T-helper 2 cell (primary cell): ENCODE results near the gene ADGRB3.

Experiments used
- DNase-seq, 5 experiments: peaks; one replicate each; pipeline versions ENCODE4 v3.0.0 to v3.0.0-alpha.2; 2012 to 2022

Gene ADGRB3

DNA sequence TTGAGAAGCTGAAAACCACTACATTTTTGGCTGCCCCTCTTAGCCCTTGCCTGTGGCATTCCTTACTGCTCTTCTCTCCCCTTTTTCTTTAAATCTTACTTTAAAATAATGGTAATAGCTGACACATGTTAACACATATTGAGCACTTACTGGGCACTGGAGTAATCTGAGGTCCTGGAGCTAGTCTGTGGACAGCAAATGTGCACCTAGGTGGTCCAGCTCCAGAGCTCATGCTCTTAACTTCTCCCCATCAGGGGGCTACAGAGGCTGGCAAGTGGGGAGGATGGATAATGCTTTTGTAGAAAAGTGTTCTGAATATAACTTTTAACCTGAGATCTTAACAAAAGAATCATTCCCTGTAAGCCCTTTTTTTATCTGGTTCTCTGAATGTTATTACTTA lies 74.8 kb downstream of the ADGRB3 start:
- DNase-seq = no peak

DNA sequence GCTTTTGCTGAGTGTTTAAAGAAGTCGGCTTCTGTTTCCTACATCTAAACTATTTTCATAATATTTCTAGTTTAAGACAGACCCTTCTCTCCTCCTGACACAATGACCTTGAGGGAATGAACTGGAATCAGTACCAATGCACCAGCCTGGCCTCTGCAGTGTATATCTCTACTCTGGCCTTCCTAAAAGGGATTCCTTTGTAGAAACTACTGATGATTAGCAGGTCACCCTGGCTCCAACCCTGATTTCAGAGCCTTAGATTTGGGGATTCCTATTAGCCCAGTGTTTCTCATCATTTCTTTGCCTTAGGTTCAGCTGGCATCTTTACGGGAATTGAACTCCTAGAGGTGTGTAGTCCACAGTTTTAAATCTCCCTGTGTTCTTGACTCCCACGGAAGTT lies 75.4 kb downstream of the ADGRB3 start:
- DNase-seq = no peak

DNA sequence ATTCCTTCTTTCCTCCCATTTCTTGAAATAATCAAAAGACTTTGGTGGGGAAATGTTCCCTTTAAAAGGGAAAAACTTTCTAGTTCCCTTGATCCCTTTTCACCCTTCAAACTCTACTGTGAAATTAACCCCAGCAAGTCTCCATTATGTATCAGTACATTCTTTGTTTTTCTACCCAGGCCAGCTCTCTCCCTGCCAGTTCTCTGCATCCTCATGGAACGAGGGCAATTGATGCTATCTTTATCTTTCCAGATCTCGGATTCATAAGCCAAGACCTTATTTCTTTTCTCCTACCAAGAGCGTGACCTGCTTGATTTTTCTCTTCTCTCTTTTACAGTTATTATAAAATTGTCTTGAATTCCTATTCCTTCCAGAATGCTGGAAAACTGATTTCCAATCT lies 75.8 kb downstream of the ADGRB3 start:
- DNase-seq = no peak

DNA sequence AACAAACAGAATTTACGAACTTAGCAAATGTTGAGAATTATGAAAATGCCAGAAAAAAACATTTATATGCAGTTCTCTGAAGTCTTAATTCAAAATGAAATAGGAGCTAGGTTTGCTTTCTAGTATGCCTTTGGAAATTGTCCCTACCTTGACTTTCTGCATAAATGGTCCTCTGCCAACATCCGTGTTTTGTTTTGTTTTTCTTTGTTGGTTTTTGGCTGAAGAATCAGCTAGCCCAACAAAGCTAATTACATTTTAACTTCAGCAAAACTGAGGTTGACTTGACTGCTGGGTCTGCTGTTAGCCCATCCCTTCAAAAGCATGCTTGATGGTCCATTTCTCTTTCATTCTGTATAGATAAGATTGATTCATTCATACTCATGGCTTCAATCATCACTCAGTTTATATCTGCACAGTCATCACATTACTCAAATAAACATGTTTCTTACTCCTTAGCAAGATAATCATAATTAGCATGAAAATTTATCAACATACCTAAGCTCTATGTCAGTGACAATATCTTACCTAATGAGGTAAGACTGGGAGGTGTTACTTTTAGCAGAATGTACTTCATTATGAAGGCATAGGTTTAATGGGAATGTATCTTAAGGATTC lies 76.4 kb downstream of the ADGRB3 start:
- DNase-seq = no peak

DNA sequence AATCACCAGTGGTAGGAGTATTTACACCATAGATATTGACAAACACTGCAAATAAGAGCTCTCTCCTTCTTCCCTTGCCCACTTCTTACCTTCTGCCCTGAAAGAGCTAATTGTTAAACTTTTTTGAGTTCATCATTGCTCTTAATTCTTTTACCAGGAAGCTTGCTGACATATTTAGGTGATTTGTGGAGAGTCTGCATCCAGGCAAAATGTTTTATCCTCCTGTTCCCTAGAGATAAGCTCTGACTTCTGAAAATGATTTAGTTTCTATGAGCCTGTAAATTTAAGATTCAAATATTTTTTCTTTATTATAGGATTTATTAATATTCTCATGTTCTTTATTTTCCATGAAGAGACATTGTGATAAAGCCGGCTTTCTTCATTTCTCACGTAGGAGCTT lies 81.5 kb downstream of the ADGRB3 start:
- DNase-seq = no peak

DNA sequence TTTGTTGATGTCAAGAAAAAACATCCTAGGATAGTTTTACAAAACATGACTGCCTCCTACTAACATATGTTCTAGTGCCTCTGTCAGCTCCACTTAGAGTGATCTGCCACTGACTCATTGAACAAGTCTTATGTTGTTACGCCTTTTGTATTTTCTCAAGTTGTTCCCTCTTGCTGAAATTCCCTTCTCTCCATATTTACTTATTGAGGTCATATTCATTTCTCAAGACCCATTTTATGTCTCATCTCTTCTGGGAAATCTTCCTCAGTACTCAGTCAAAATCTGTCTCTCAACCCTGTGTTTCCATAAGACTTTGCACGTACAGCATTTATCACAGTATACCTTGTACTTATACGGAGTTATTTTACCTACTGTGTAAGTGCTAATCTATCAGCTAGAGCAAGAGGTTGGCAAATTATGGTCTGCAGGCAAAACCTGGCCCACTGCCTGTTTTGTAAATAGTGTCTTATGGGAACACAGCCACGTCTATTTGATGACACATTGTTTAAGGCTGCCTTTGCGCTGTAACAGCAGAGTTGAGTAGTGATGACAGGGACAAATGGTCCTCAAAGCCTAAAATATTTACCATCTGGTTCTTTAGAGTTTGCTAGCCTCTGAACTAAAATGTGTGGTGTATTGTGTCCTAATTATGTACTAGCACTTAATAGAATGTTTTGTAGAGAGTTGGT lies 83.4 kb downstream of the ADGRB3 start:
- no peak for DNase-seq

DNA sequence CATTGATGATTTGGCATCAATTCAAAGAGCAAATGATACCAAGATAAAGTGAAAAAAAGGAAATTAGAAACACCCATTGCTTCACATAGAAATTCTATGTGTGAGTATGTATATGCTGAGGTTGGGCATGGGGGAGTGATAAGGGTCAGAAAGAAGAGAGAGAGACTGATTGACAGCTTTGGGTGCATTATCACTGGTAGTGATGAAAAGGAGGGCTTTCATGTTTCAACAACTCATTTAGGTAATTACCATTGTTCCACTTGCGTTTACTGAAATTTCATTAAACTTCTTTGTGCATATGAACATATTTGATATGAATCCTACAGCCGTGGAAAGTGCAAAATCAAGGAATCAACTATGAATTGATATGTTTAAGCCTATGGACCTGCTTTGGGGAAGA lies 84.7 kb downstream of the ADGRB3 start:
- DNase-seq = no peak

DNA sequence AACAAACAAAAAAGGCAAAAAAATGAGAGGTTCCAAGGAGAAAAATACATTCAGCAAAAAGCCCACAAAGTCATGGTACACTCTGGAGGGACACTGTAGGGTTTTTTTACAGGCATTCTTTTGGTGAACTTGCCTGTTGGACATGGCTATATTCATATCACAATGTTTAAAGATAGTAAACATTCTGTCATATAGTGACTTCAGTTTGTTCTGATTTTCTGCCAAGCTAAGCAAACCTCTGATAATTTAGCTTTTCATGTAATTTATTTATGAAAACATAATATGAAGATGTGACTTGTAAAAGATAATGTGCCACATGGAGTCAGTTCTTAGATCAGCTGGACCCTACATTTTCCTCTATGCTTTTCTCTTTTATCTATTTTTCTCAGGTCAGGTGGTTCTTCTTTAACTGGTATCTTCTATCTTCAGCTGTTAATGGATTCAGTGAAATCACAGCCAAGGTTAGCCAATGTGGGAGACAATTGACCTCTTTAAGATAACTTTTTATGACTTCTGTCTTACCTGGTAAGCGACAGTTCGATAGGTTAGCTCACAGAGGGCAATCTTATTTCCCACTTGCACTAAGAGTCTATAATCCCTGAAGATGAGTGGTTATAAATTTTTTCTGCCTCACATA lies 87.9 kb downstream of the ADGRB3 start:
- DNase-seq = no peak

DNA sequence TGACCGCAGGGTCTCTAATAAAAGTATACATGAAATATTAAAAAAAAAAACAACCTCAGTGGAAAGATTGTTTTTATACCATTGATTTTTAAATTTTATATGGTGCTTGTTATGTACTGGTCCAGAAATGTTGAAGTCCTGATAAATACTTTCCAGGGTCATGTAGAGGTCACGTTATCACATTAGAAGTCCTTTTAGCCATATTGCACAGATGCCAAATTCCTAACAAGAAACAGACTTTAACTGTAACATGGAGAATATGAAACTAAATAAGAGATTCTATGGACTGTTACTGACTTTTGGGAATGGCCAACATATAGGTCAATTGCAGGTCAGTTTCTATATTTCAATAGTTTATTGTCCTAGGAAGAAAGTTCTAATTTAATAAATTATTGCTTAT lies 89.0 kb downstream of the ADGRB3 start:
- DNase-seq = no peak

DNA sequence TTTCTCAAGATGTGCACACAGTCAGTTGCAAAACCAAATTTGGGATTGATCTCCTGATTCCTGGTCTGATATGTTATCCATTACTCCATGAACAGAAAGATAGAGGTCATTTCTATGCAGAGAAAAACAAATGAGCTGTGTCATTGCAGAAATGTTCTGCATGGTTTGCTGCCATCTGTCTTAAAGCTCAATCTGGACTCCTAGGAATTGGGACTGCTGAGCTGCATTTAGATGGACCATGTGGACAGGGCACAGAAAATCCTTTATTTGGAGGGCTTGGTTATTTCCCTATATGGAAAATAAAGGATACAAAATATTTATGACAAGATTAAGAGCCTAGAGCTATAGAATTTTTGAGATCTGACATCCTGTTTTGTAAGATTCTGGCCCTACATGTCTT lies 91.3 kb downstream of the ADGRB3 start:
- no peak for DNase-seq

DNA sequence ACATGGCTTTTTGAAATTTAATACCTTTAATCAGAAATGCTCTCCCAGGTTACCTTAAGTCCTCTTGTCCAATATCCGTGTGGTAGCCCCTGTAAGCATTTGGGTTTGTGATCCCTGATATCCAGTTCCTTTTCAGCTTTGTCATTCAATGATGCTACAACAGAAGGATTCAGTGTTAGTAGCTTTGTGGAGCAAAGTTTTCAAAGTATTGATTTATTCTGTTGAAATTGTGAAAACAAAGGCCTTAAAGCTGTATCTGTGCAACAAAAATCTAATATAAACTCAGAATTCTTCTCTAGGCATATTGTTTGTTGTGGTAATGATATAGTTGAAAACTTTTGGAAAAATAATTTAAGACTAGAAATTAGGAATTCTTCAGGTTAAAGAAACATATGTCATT lies 91.9 kb downstream of the ADGRB3 start:
- DNase-seq = no peak

DNA sequence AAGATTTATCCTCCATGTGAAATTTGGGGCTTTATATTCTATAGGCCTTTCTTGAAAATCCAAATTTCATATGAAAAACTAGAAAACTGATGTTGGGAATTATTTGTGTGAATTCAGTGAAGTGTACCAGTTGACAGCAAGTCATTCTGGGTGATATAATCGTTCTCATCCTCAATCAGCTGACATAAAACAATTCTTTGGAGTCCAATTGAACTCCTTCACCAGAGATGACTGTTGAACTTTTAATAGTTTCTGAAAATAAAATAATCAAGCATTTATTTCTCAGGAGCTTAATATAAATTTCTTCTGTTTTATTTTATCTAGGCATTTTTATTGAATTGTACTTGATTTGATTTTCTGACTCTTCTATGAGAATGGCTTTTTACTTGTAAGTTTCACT lies 92.6 kb downstream of the ADGRB3 start:
- no peak for DNase-seq

DNA sequence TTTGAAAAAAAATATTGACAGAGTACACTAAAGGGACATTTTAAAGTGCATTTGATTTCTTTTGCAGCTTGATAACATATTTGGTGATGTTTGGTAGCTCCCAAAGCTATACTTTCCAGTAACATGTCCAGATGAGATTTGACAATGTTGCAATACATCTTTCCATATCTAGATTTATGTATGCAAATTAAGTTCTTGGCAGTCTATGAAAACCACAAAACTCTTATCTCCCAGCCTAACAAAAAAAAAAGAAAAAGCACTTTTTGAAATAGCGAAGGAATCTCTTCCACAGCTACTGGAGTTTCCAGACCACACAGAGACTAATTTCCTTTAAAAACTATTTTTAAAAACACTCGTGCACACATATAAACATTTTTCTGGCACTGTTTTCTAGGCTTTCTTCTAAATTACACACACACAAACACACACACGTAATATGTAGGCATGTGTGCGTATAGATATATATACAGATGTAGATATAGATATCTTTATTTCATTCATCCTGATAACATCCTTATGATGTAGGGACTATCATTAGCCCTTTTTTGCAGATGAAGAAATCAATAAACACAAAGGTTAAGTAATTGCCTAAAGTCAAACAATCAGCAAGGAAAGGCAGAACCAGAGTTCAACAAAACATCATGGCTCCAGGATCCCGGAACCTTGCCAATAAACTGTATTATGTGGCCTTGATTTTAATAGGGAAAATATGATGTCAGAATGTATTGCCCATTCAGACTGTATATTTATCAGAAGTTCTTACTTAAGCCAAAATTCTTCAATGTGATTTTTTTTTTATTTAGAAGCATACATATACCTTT lies 93.3 kb downstream of the ADGRB3 start:
- no peak for DNase-seq

DNA sequence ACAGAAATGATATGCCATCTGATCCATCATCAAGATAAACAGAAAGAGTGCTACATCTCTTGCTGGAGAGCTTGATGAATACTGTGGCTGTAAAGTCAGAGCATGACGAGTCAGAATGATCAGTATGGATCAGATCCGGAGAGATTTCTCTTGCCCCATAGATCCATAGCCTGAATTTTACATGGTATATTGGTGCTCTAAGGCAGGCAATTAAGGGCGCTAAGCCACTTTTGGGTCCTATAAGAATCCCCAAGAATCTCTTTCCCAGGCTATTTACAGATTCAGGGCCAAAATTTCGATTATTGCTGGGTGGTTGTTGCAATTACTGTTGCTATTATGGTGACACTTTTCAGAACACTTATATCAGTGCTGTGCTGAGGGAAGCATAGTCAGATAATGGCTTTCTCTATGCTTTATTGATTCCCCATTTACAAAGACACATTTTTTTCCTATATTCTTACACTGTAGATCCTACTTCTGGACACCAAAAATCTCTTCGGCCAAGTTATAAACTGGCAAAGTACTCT lies 94.4 kb downstream of the ADGRB3 start:
- no peak for DNase-seq

DNA sequence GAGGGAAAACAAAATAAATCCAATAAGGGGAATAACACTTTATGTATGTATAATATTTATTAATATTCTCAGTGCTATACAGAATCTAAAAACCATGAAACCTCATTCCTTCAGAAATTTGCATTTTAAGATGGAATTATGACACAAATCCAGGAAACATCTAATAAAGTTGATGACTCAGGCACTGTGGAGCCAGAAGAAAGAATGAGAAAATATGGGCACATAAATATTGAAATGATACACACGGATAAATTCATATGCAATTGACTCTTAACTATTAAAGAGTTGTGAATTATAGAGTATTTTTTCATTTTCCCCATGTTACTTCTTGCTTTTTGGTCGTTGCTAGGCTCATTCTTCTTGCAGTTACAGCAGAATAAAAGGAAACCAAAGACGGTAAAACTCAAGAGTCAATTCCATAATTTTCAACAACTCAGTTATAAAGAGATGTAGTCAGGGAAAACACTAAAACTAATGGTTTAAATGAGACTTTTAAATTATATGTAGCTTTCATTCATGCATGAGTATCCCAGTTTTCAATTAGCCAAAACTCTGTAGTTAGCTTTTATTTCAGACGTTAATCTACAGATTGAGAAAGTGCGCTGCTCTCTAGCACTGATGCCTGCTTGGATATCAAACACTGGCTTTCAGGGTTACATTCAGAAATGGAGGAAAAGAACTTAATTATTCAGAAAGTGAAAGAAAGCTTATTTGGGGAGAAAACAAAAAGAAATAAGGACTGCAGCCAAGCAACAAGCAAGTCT lies 95.4 kb downstream of the ADGRB3 start:
- DNase-seq = no peak

DNA sequence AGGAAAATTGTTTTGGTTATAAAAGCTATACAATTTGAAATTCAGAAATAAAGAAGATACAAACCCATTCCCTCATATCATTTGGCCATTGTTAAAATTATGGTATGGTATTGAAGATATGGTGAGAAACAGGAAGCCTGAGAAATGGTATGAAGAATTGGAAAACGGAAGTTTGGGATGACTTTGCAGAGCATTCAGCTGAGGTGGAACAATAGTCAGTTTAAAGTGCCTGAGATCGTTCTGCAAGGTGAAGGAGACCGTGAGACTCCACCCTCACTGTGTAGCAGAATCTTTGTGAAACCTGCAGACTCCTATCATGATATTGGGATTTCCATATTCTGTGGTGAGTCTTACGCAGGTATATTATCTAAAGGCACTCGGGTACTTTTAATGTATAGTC lies 97.3 kb downstream of the ADGRB3 start:
- no peak for DNase-seq

DNA sequence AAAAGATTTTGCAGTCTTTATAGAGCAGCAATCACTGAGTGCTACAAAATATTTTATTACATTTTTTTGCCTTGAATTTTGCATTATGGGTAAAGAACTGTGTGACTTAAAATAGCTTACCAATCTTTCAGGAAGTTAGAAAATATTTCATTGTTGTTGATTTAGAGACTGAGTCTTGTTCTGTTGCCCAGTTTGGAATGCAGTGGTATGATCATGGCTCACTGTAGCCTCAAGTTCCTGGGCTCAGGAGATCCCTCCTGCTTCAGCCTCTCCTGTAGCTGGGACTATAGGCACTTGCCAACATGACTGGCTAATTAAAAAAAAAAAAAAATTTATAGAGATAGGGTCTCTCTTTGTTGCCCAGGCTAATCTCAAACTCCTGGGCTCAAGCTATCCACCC lies 100.8 kb downstream of the ADGRB3 start:
- DNase-seq = no peak

DNA sequence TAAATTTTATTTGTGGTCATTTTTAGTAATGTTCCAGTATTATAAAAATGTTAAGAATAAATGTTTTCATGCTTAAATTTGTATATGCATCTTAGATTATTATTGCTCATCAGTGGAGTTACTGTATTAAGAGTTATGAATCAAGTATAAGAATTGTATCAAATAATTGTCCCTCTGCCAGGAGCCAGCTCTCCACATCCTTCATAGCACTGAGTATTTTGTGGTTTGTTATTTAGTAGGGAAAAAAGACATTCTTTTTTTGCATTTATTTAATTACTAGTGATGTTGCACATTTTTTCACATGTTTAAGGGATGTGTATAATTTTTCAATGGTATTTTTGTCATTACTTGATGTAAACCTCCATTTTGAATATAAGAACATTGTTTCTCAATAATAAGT lies 102.0 kb downstream of the ADGRB3 start:
- no peak for DNase-seq

DNA sequence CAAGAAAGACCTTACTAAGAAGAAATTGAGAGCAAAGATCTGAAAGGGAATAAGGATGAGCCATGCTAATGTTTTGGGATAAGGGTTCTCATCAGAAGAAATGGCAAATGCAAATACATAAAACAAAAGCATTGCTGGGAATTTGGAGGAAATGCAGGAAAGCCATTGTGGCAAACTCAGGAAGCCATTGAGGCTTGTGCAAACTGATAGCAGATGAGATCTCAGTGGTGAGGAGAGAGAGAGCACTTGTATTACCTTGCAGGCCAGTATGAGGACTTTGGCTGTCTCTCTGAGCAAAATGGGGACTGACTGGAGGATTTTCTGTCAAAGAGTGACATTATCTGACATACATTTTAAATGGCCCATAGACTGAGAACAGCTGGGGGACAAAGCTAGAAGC lies 103.0 kb downstream of the ADGRB3 start:
- DNase-seq = no peak

DNA sequence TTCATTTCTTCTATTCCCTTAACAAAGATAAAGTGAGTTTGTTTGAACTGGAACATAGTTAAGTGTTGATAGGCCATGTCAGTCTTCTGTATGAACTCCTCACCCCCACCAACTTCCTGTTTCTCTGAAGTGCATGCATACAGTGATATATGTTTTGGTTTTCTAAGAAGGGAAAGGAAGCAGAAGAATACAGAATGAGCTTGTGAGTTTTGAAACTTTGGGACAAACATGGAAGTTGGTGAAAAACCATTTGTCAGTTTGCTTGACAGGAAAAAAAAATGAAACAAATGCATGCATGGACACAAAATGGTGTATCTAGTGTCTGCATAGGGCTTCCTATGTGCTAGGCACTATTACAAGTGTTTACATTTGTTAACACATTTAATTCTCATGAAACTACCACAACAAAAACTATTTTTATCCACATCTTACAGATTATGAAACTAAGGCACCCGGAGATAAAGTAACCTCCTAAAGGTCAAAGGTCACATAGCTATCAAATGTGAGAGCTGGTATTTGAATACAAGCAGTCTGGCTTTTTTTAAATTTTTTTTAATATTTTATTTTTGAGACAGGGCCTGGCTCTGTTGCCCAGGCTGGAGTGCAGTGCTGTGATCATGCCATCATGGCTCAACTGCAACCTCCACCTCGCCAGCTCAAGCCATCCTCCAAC lies 105.9 kb downstream of the ADGRB3 start:
- DNase-seq = no peak

DNA sequence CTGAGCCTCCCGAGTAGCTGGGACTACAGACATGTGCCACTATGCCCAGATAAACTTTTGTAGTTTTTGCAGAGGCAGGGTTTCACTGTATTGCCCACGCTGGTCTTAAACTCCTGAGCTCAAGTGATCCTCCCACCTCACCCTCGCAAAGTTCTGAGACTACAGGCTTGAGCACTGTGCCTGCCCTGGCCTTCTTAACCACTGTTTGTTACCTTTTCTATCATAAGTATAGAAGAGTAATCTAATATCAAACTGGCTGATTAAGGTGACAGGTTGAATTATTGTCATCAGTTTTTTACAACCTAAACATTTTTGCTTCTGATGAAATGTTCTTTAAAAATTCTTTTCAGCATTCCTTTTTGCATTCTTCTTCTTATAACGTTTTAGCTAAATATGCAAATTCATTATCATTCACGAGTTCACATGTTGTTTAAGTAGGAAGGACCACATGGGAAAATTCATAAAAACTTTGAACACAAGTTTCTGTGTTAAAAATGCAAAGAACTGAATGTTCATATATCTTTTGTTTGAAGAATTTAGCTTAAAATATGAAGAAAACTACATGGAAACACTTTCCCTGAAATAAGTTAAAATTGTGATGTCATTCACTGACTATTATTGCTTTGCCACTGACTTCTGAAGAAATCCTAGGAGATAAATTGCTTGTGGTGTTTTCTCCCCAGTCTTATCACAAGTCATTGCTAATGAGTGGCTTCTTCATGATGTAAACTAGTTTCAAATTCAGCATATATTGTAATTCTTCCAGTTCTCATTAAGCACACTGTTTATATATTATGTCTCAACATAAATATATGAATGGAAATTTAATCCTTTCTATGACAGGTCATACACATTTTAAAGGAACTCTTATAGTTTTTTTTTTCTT lies 106.7 kb downstream of the ADGRB3 start:
- DNase-seq = no peak
